HG03354 (cell line): ENCODE results near the gene RPS5.
"Not testable (repeated sequence)": the region's sequence is repeated elsewhere in the genome, so short reads cannot be mapped to it uniquely, and the experiment has no call there.

Experiments
- ATAC-seq: cut with Tn5 transposase; IDR thresholded peaks from one replicate; pipeline ENCODE4 v1.9.1; 2021; ENCODE audit warnings: mild to moderate bottlenecking; ENCODE audit not compliant: unreplicated experiment, poor library complexity, severe bottlenecking

RPS5 gene

DNA sequence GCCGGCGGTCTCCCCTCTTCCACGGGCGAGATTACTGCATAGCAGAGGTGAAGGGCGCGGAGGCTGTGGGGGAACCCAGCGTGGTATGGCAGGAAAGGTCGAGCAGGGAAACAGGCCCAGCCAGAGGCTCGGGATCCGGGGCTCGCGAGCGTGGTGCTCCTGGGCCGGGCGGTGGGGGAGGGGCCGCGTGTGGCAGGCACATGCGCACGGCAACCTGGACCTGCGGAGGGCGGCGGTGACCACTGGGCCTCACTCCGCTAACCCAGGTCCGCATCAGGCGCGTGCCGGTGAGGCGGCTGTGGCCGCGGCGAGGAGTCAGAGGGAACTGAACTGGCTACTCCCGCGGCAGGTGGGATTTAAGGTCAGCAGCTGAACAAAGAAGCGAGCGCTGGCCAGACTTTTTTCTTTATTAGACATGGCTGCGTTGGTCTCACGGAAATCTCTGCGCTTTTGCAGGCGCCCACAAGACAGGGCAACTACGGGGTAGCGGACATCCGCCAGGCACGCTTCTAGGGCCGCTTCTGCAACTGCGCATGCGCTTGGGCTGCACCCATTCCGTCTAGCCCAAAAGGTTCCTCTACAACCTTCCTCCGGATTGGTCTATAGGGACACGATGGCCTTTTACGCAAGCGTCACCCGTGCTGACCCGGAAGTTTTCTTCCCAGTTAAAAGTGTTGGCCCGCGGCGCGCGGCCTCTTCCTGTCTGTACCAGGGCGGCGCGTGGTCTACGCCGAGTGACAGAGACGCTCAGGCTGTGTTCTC, at the start of gene RPS5:
TSS of gene RPS5 (plus strand) at position 694 of the 762 bp plus-strand sequence. CDS start 869 bp downstream, outside the sequence.
- ATAC-seq, result peak; percentile 88

DNA sequence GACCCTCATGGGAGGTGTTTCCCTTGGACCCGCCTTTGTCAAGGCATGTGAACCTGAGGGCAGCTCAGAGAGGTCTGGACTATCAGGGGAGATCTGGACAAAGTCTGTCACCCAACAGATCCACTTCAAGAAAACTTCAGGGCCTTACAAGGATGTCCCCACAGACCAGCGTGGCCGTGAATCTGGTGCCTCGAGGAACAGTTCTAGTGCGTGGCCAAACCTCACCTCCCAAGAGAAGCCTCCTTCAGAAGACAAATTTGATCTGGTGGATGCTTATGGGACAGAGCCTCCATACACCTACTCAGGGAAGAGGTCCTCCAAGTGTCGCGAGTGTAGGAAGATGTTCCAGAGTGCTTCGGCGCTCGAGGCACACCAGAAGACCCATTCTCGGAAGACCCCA, 48.7 kb upstream of the RPS5 start:
- ATAC-seq, result no peak

DNA sequence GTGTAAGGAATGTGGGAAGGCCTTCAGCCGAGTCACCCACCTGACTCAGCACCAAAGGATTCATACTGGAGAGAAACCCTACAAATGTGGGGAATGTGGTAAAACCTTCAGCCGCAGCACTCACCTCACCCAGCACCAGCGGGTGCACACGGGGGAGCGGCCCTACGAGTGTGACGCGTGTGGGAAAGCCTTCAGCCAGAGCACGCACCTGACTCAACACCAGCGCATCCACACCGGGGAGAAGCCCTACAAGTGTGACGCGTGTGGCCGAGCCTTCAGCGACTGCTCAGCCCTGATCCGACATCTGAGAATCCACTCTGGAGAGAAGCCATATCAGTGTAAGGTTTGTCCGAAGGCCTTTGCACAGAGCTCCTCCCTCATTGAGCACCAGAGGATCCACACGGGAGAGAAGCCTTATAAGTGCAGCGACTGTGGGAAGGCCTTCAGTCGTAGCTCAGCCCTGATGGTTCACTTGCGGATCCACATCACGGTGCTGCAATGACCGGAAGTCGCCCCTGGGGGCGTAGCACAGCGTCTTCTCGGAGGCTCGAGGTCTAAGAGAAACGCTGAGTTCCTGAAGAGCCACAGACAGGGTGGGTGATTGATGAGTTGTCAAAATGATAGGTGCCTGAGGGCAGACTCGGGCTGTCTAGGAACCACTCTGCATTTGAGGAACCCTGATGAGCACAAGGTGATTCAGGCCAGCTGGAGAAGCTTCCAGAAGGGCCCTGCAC, 48.1 kb upstream of the RPS5 start:
- no peak for ATAC-seq

DNA sequence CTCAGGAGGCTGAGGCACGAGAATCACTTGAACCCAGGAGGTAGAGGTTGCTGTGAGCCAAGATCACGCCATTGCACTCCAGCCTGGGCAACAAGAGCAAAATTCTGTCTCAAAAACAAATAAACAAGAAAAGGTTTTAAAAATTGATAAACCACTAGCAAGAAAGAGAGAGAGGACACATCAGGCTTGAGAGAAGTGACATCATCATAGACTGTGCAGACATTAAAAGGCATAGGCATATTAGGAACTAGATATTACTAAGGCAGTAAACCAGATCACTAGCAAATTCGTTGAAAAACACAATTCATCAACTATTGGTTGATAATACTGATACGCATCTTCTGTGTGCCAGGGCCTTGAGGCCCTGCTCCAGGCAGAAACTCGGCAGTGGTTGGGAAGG, 41.5 kb upstream of the RPS5 start:
- ATAC-seq, result no peak

- peak; percentile 93 for ATAC-seq
Observed at GRCh38 chr19:58346961-58347929, 39.8 kb upstream of the RPS5 start.

DNA sequence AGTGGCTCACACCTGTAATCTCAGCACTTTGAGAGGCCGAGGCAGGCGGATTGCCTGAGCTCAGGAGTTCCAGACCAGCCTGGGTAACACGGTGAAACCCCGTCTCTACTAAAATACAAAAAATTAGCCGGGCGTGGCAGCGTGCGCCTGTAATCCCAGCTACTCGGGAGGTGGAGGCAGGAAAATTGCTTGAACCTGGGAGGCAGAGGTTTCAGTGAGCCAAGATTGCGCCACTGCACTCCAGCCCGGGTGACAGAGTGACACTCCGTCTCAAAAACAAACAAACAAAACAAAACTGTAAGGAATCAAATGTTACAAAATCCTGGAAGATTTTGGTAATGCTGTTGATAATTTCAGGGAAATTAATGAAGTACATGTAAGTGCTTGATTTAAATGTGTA, 39.0 kb upstream of the RPS5 start:
- ATAC-seq, result not testable (repeated sequence)

DNA sequence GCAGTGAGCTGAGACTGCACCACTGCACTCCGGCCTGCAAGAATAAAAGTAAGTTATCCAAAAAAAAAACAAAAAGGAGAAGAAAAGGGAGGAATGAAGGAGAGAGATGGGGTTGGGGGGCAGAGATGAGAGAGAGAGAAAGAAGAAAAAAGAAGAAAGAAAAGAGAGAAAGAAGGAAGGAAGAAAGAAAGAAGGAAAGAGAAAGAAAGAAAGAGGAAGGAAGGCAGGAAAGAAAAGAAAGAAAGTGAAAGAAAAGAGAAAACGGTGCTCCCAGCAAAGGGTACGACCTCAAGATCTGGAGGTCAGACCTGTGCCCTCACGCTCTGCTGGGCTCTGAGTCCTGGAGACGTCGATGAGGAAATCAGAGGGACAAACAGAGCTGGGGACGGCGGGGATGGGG, 37.5 kb upstream of the RPS5 start:
- ATAC-seq, result no peak

GRCh38 chr19:58350001-58350861, 36.8 kb upstream of the RPS5 start:
- ATAC-seq, result no peak

DNA sequence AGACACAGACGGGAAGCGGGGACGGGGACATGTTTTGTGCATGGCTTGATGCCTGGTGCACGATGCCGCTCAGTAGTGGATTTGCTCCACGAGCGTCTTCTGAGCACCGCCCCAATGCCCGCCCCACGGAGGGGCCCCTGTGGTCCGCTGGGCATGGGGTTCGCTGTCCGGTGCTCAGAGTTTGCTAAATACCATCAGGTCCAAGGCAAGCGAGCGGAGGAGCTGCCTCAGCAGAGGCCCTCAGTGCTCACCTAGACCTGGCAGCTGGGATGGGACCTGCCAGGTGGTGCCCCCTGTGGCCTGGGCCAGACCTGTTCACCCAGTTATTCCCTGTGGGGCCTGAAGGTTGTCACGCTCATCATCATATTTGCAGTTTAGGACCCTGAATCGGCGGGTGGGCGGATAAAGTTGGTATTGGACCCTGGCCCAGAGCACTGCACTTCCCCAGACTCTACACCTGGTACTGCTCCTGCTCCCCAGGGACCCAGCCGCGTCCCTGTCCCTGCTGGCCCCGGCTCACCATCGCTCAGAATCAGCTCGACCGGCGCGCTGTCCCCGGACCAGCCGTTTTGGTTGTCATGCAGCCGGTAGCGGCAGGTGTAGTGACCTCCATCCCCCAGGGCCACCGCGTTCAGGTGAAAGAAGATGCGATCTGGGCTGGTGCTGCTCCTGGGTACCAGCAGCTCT, 36.1 kb upstream of the RPS5 start:
- no peak for ATAC-seq

GRCh38 chr19:58351558-58351878, 35.6 kb upstream of the RPS5 start:
- ATAC-seq, result no peak

GRCh38 chr19:58351990-58352755, 34.9 kb upstream of the RPS5 start:
- no peak for ATAC-seq

GRCh38 chr19:58352760-58353671, 34.1 kb upstream of the RPS5 start, which contains the start of gene A1BG:
Gene A1BG (minus strand): TSS chr19:58353492. CDS start chr19:58353437, 55 bp downstream.
- ATAC-seq, result no peak

DNA sequence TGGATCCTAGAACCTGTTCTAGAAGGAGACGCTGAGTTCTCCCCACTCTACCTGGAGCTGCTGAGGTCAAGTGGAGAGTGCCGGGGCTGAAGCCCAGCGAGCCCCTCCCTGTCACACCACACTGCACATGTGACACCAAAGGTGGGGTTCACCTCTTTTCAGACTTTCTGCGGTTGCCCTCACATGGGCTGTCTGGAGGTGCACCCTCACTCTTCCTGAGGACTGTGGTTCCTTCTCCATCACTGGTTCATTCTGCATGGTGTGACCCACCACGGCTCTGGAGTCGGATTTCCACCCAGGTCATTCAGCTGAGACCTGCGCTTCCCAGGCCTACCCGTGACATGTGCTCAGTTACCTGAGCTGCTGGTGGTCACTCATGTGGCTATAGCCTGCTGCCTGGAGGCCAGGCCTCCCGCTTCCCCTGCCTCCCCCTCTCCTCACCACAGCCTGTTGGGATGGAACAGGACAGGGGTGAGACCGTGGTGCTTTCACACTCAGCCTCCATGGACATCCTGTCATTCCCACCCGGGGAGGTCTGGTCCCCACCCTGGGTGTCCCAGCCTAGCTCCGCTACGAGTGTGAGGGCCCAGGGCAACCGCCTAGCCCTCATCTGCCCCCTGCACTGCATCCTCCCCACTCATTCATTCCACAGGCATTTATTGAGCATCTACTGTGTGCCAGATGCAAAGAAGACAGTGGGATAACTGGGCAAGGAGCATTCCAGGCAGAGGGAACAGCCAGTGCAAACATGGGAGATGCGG, 33.2 kb upstream of the RPS5 start:
- no peak for ATAC-seq

DNA sequence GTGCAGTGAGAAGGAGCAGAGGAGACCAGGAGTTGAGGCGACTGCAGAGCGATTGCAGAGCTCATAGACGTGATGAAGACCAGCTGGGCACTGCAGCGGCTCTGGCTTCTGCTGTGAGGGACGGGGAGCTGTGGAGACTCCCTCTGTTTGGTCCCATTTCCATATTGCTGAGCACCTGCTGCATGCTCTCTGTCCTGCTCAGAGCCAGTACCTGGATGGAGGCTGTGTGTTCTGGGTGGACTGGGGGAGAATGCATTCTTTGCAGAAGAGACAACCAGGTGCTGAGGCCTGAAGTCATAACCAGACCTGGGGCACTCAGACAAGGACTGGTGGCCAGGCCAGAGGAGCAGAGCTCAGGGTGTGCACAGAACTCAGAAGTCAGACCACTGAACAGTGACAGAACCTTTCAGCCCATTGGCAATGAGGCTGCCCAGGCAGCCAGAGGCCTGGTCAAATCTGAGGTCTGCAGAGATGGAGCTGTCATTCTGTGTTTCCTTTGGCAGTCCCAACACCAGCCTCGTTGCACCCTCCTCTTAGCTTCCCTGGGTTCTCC, 32.5 kb upstream of the RPS5 start:
- ATAC-seq, result no peak

- ATAC-seq, result no peak
Observed at GRCh38 chr19:58355215-58355796, 31.8 kb upstream of the RPS5 start.
